HCT116 (cell line): ENCODE data around the gene CGRRF1. TPM values are rescaled to one million over a fixed set of nuclear protein-coding genes. Genes with fewer than 3 reads are reported as not detected.

Experiments used
- ATAC-seq: fragments of 200-7000 bp; cut with Tn5 transposase; 2 replicates; pipeline ENCODE4 v1.9.1; 2020; ENCODE audit warnings: mild to moderate bottlenecking, moderate library complexity
- BruUV-seq: library from RNA; stranded (reverse); fragments of 400-500 nt; replicated peaks from 2 replicates; lab custom pipeline; 2021; lab: Mats Ljungman, UMichigan
- CTCF ChIA-PET: fragments of 300-600 bp; sonication (Branson Sonifier 250); formaldehyde crosslinking; loops from one replicate; lab custom pipeline; 2021; ENCODE audit warnings: antibody characterized with exemption; lab: Charles Lee
- POLR2A ChIA-PET: fragments of 300-600, 350-600 bp; sonication (Branson Sonifier 250); formaldehyde crosslinking; loops from one replicate; lab custom pipeline; 2021; ENCODE audit warnings: antibody characterized with exemption; lab: Charles Lee
- RAD21 ChIA-PET, 2 experiments: fragments of 300-600 bp; sonication (Branson Sonifier 250); formaldehyde crosslinking; loops; one replicate each; lab custom pipeline; 2023; ENCODE audit warnings: low total read pairs in 2 of 2; ENCODE audit not compliant: uncharacterized antibody in 2 of 2, unreplicated experiment in 2 of 2, low non-redundant PET in 1 of 2; lab: Charles Lee
- DNase-seq: peaks from one replicate; pipeline ENCODE4 v3.0.0-alpha.2; 2010; ENCODE audit warnings: low read depth, low spot score
- H2AFZ ChIP-seq: fragments of 200-600 bp; shearing (Covaris generic), sonication (generic); 2 replicates; pipeline ENCODE4 v1.6.1; 2017; ENCODE audit warnings: low read depth, mixed run types, mixed read lengths, antibody characterized with exemption, low read length; ENCODE audit not compliant: poor library complexity, severe bottlenecking
- H3K27ac ChIP-seq: 2 replicates; pipeline ENCODE4 v1.5.1; 2012; ENCODE audit warnings: low read depth, low read length
- H3K27me3 ChIP-seq: fragments of 200-600 bp; sonication (generic); 2 replicates; pipeline ENCODE4 v1.6.1; 2016; ENCODE audit warnings: mixed run types, low read length, mixed read lengths; ENCODE audit not compliant: insufficient read depth
- H3K36me3 ChIP-seq, 2 experiments: fragments of 200-500 bp in 1 of 2; fragments of 200-600 bp in 1 of 2; sonication (Bioruptor generic) in 1 of 2; sonication (generic) in 1 of 2; 2 replicates each; pipeline versions ENCODE4 v1.5.1 to v1.6.1; 2014 to 2016; ENCODE audit warnings: low read length in 2 of 2, inconsistent platforms in 1 of 2, mixed read lengths in 1 of 2, mixed run types in 1 of 2; ENCODE audit not compliant: insufficient read depth in 2 of 2, control insufficient read depth in 1 of 2
- H3K4me1 ChIP-seq, 2 experiments: fragments of 200-600 bp in 1 of 2; sonication (generic) in 1 of 2; 2 replicates each; pipeline versions ENCODE4 v1.5.1 to v1.6.1; 2012 to 2017; ENCODE audit warnings: low read length in 2 of 2, inconsistent platforms in 1 of 2, mild to moderate bottlenecking in 1 of 2, mixed read lengths in 1 of 2, mixed run types in 1 of 2, moderate library complexity in 1 of 2; ENCODE audit not compliant: insufficient read depth in 2 of 2, control insufficient read depth in 1 of 2
- H3K4me2 ChIP-seq: fragments of 200-600 bp; sonication (generic); 2 replicates; pipeline ENCODE4 v1.6.1; 2017; ENCODE audit warnings: mixed run types, low read length, mixed read lengths
- H3K4me3 ChIP-seq, 2 experiments: fragments of 200-600 bp in 1 of 2; sonication (generic) in 1 of 2; replicated peaks in 1 of 2; 2 replicates each; pipeline ENCODE4 v1.5.1; 2011 to 2016; ENCODE audit warnings: low read length in 2 of 2, control low read depth in 1 of 2, low read depth in 1 of 2, mild to moderate bottlenecking in 1 of 2, mixed read lengths in 1 of 2, mixed run types in 1 of 2
- H3K79me2 ChIP-seq: fragments of 200-600 bp; sonication (generic); 2 replicates; pipeline ENCODE4 v1.6.1; 2017; ENCODE audit warnings: mild to moderate bottlenecking, mixed run types, low read length, moderate library complexity, mixed read lengths; ENCODE audit not compliant: insufficient read depth
- H3K9ac ChIP-seq: fragments of 200-600 bp; sonication (generic); 2 replicates; pipeline ENCODE4 v1.6.1; 2016; ENCODE audit warnings: low read length, mixed read lengths
- H3K9me2 ChIP-seq: fragments of 200-600 bp; sonication (generic), shearing (Covaris generic); 2 replicates; pipeline ENCODE4 v1.6.1; 2017; ENCODE audit warnings: mixed run types, mild to moderate bottlenecking, moderate library complexity; ENCODE audit not compliant: insufficient read depth
- H3K9me3 ChIP-seq, 2 experiments: fragments of 200-500 bp in 1 of 2; fragments of 200-600 bp in 1 of 2; sonication (Bioruptor generic) in 1 of 2; sonication (generic) in 1 of 2; 2 replicates each; pipeline ENCODE4 v1.6.1; 2014 to 2017; ENCODE audit warnings: low read length in 2 of 2, mixed read lengths in 2 of 2, inconsistent platforms in 1 of 2, low read depth in 1 of 2, mild to moderate bottlenecking in 1 of 2, mixed run types in 1 of 2, moderate library complexity in 1 of 2; ENCODE audit not compliant: control insufficient read depth in 1 of 2, insufficient read depth in 1 of 2
- H4K20me1 ChIP-seq: fragments of 200-600 bp; sonication (generic), shearing (Covaris generic); 2 replicates; pipeline ENCODE4 v1.6.1; 2017; ENCODE audit warnings: mixed run types, mild to moderate bottlenecking, moderate library complexity; ENCODE audit not compliant: insufficient read depth
- CEBPB ChIP-seq: IDR thresholded peaks from 2 replicates; pipeline ENCODE4 v1.6.1; 2012; ENCODE audit warnings: low read depth
- EGR1 ChIP-seq: IDR thresholded peaks from 2 replicates; pipeline ENCODE4 v1.6.1; 2012; ENCODE audit warnings: low read depth
- MAX ChIP-seq: IDR thresholded peaks from 2 replicates; pipeline ENCODE4 v1.6.1; 2012
- REST ChIP-seq: IDR thresholded peaks from 2 replicates; pipeline ENCODE4 v1.6.1; 2012; ENCODE audit warnings: low read depth
- SRF ChIP-seq: IDR thresholded peaks from 2 replicates; pipeline ENCODE4 v1.6.1; 2012; ENCODE audit warnings: low read depth
- TCF7L2 ChIP-seq: IDR thresholded peaks from 2 replicates; pipeline ENCODE4 v1.7.0; 2011; ENCODE audit warnings: borderline replicate concordance, inconsistent platforms; ENCODE audit not compliant: insufficient read depth, insufficient read length; ENCODE audit errors: extremely low read depth
- ZBTB33 ChIP-seq: IDR thresholded peaks from 2 replicates; pipeline ENCODE4 v1.6.1; 2011; ENCODE audit warnings: mild to moderate bottlenecking, low read length, moderate library complexity; ENCODE audit not compliant: insufficient replicate concordance; ENCODE audit errors: extremely low read depth
- intact Hi-C: fragments of 100-400 bp; cut with micrococcal nuclease; formaldehyde crosslinking; loops from 2 replicates; pipeline ENCODE4 v1.10.0; 2022
- total RNA-seq: library from RNA; stranded (reverse); gene quantifications from one replicate; pipeline ENCODE4 v1.2.1, GENCODE V29; 2021; ENCODE audit not compliant: unreplicated experiment
- TF ChIP-seq, protein P1 (sequence below): IDR thresholded peaks from 2 replicates; pipeline ENCODE4 v1.6.1; 2012

Gene CGRRF1
- total RNA-seq, 1 experiment from 2014 or later: 15.9 TPM

GRCh38 chr14:54462048-54462447 lies 47.7 kb upstream of the CGRRF1 start:
- Histone ChIP-seq H3K9ac (no peak overlapping the region), H3K4me3 (no peak overlapping the region), H3K27ac (no peak overlapping the region), H3K79me2 (no peaks in the 10 kb centered on the region), H3K36me3 (no peaks in the 10 kb centered on the region), H4K20me1 (no peaks in the 10 kb centered on the region), H3K4me2 (no peak overlapping the region), H3K9me2 (no peaks in the 10 kb centered on the region), H3K27me3 (no peaks in the 10 kb centered on the region), H3K4me1 (no peaks in the 10 kb centered on the region), H3K9me3 (peaks cover 4 to 6% of the 10 kb centered on the region in 2 experiments; a peak in 2 of 4 replicates), H2AFZ (no peak overlapping the region)
- RAD21 ChIA-PET: no interaction called here
- POLR2A ChIA-PET: no interaction called here
- BruUV-seq: no TSS peak
- DNase-seq (no peak), ATAC-seq (no peak)
- CTCF ChIA-PET: no interaction called here
- no peak for TF ChIP-seq EGR1
- TF ChIP-seq MAX: no peak
- no peak for TF ChIP-seq ZBTB33
- no peak for TF ChIP-seq SRF
- TF ChIP-seq, protein P1, sequence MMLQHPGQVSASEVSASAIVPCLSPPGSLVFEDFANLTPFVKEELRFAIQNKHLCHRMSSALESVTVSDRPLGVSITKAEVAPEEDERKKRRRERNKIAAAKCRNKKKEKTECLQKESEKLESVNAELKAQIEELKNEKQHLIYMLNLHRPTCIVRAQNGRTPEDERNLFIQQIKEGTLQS: no peak
- no peak for TF ChIP-seq TCF7L2
- intact Hi-C loops: no loop called here

GRCh38 chr14:54465654-54466053 lies 44.1 kb upstream of the CGRRF1 start:
- no peak overlapping the region for H3K27ac ChIP-seq
- ATAC-seq (no peak), DNase-seq (no peak)
- ChIA-PET CTCF (no interaction called here), RAD21 (no interaction called here), POLR2A (no interaction called here)
- intact Hi-C loops: no loop called here
- no peaks in the 10 kb centered on the region for H3K36me3 ChIP-seq
- peaks cover 0 to 6% of the 10 kb centered on the region in 2 experiments; a peak in 2 of 4 replicates for H3K9me3 ChIP-seq
- H3K9ac ChIP-seq: no peak overlapping the region
- peaks cover 0 to under 1% of the 10 kb centered on the region in 2 experiments; a peak in 1 of 4 replicates for H3K4me1 ChIP-seq
- BruUV-seq: no TSS peak
- H3K4me2 ChIP-seq: no peak overlapping the region
- H2AFZ ChIP-seq: no peak overlapping the region
- no peaks in the 10 kb centered on the region for H3K27me3 ChIP-seq
- H4K20me1 ChIP-seq: no peaks in the 10 kb centered on the region
- no peak for TF ChIP-seq EGR1
- no peak for TF ChIP-seq CEBPB
- no peak for TF ChIP-seq SRF
- TF ChIP-seq REST: no peak
- H3K79me2 ChIP-seq: no peaks in the 10 kb centered on the region
- no peak overlapping the region for H3K4me3 ChIP-seq
- no peaks in the 10 kb centered on the region for H3K9me2 ChIP-seq
